HG03025 (cell line): ENCODE data around the gene NOP9.

ENCODE experiments used
- ATAC-seq: cut with Tn5 transposase; IDR thresholded peaks from one replicate; pipeline ENCODE4 v1.9.1; 2021; ENCODE audit warnings: mild to moderate bottlenecking, moderate library complexity; ENCODE audit not compliant: unreplicated experiment, low FRiP score

Gene NOP9

GRCh38 chr14:24262821-24263733, 36.6 kb upstream of the NOP9 start, which contains the start of gene TGM1:
TSS of gene TGM1 (minus strand) at chr14:24263177. CDS start at chr14:24262352, 825 bp downstream.
- ATAC-seq, result no peak

- ATAC-seq, result no peak
Observed at GRCh38 chr14:24263848-24264247, 35.8 kb upstream of the NOP9 start.

GRCh38 chr14:24264298-24264697, 35.4 kb upstream of the NOP9 start:
- ATAC-seq, result no peak

GRCh38 chr14:24266344-24267244, 33.1 kb upstream of the NOP9 start:
- ATAC-seq, result no peak

GRCh38 chr14:24267516-24267915, 32.1 kb upstream of the NOP9 start:
- ATAC-seq, result no peak

- no peak for ATAC-seq
Observed at GRCh38 chr14:24268225-24268624, 31.4 kb upstream of the NOP9 start.

- ATAC-seq, result no peak
Observed at GRCh38 chr14:24269368-24269767, 30.3 kb upstream of the NOP9 start.

- no peak for ATAC-seq
Observed at GRCh38 chr14:24269910-24270536, 29.6 kb upstream of the NOP9 start.

- ATAC-seq, result no peak
Observed at GRCh38 chr14:24270537-24271133, 29.0 kb upstream of the NOP9 start.

- peak; percentile 81 for ATAC-seq
Observed at GRCh38 chr14:24271134-24271833, 28.4 kb upstream of the NOP9 start, which contains the start of gene RABGGTA. TSS of gene RABGGTA (minus strand) at chr14:24271597. CDS start at chr14:24271115, 482 bp downstream.

GRCh38 chr14:24271834-24272263, 27.8 kb upstream of the NOP9 start:
- ATAC-seq, result no peak

- no peak for ATAC-seq
Observed at GRCh38 chr14:24272467-24272866, 27.2 kb upstream of the NOP9 start.

- no peak for ATAC-seq
Observed at GRCh38 chr14:24273422-24273998, 26.1 kb upstream of the NOP9 start.

GRCh38 chr14:24274101-24274543, 25.5 kb upstream of the NOP9 start:
- no peak for ATAC-seq

- ATAC-seq, result no peak
Observed at GRCh38 chr14:24277071-24277470, 22.6 kb upstream of the NOP9 start.

GRCh38 chr14:24277606-24278321, 21.9 kb upstream of the NOP9 start:
- ATAC-seq, result no peak

- ATAC-seq, result no peak
Observed at GRCh38 chr14:24278424-24278823, 21.2 kb upstream of the NOP9 start.
